ENCODE measurements around the gene MTX2. TPM values are rescaled to one million over a fixed set of nuclear protein-coding genes. Genes with fewer than 3 reads are reported as not detected.
A peak's percentile ranks its signal among the peaks of the same experiment; 100 is the strongest.

MTX2 gene
- 31.3 and 31.7 TPM in 2 replicates for total RNA-seq
- polyA plus RNA-seq, result 23.6 and 31.3 TPM in 2 replicates
- polyA plus RNA-seq (2011; cell fraction: cytosol; rRNA removed), result 44.8 and 47.0 TPM in 2 replicates
- 48.7 and 51.9 TPM in 2 replicates for polyA plus RNA-seq (2011; cell fraction: nucleus; rRNA removed)
- 42.9 and 54.2 TPM in 2 replicates for polyA plus RNA-seq (2012)
- polyA minus RNA-seq, result 12.6 and 16.6 TPM in 2 replicates
- 8.6 TPM for polyA minus RNA-seq (2011; cell fraction: cytosol; rRNA and poly(A)+ RNA removed)
- 8.6 and 37.7 TPM in 2 replicates for polyA minus RNA-seq (2011; cell fraction: nucleus; rRNA and poly(A)+ RNA removed)
- Bru-seq, nascent RNA, result percentile 86 among the genes with signal in this experiment
- BruChase-seq, experiment 1, labeled RNA remaining after a 6-hour chase, result percentile 80 among the genes with signal in this experiment
- BruChase-seq, experiment 2, labeled RNA remaining after a 2-hour chase, result percentile 90 among the genes with signal in this experiment
- long read RNA-seq, transcript MTX2-202 (11 exons, 1,592 nt), result minor isoform, 10 of 175 reads
- long read RNA-seq, transcript MTX2-201 (10 exons, 1,364 nt), result major isoform, 146 of 175 reads
- long read RNA-seq, partial matches to known transcripts, result 5 of 175 reads
- long read RNA-seq, other reads (novel, unspliced or antisense), result 14 of 175 reads

- peak within 1 kb of the TSS; percentile 91 for H2AFZ ChIP-seq (ENCODE audit: low read depth, low read length)
- BruUV-seq (replicated peaks), result TSS peak; percentile 45
- H3K4me3 ChIP-seq (replicated peaks in 1 of 3; ENCODE audit: insufficient read depth in 1 of 3, low read depth in 1 of 3, low read length in 3 of 3), result peak within 1 kb of the TSS; percentile 73 to 87 (median 77)
- no peaks in the 10 kb centered on the region for H3K9me1 ChIP-seq (replicated peaks; ENCODE audit: control insufficient read depth, extremely low read depth, insufficient read depth, low read length)
- dilution Hi-C loops (cut with MboI; ENCODE audit: extremely low pct_ligation_motif_present, low sequenced_read_pairs), result no loop called here
- CTCF ChIA-PET, result interaction anchor here (0.6 to 1.8 kb wide), 7 partner anchors 9 to 368 kb away, joined by 3 to 25 read pairs (median 3); no protein-coding TSS in a partner anchor
- H3K9me3 ChIP-seq (replicated peaks; ENCODE audit: control insufficient read depth, insufficient read depth, low read length), result no peaks in the 10 kb centered on the region
- intact Hi-C loops (cut with micrococcal nuclease), result loop anchor here (1.0 to 2.0 kb wide), 3 partner anchors 8 to 129 kb away; no protein-coding TSS in a partner anchor
- peaks cover 38% of the 10 kb centered on the region for H3K79me2 ChIP-seq (ENCODE audit: control insufficient read depth, insufficient read depth, low read length)
- POLR2A ChIA-PET, result interaction anchor here (1.0 kb wide), 1 partner anchor 373 kb away, joined by 13 read pairs; no protein-coding TSS in a partner anchor
- H3K9ac ChIP-seq (replicated peaks; ENCODE audit: extremely low read depth, insufficient read depth, low read length), result peak within 1 kb of the TSS; percentile 90
- peak within 1 kb of the TSS; percentile 79 for H3K4me2 ChIP-seq (ENCODE audit: insufficient read depth, low read length)
- peak; percentile 78 for DNase-seq (ENCODE audit: low read depth, low spot score)
- H3K27me3 ChIP-seq (ENCODE audit: control insufficient read depth in 2 of 2, insufficient read depth in 2 of 2, low read length in 2 of 2), result no peaks in the 10 kb centered on the region
- no peaks in the 10 kb centered on the region for H4K20me1 ChIP-seq (replicated peaks; ENCODE audit: control insufficient read depth, extremely low read depth, insufficient read depth, low read length)
- no peaks in the 10 kb centered on the region for H3K36me3 ChIP-seq (ENCODE audit: control insufficient read depth in 2 of 2, extremely low read depth in 1 of 2, insufficient read depth in 2 of 2, low read length in 2 of 2)
- no peak for TF ChIP-seq MAX (IDR thresholded peaks at IDR 0.05; ENCODE audit: insufficient read depth, insufficient read length)
- peak; percentile 88 for TF ChIP-seq POLR2A (IDR thresholded peaks at IDR 0.05; ENCODE audit: low read depth, low read length)
- peak; percentile 97 for TF ChIP-seq POLR2AphosphoS5 (IDR thresholded peaks at IDR 0.05; ENCODE audit: insufficient read depth, low read depth, low read length)
- peak in 1 of 2 donors; percentile 10 for TF ChIP-seq CTCF (IDR thresholded peaks at IDR 0.05; ENCODE audit: extremely low read depth in 1 of 2, insufficient read depth in 1 of 2, low read depth in 1 of 2, low read length in 2 of 2)
- H3K27ac ChIP-seq (ENCODE audit: insufficient read depth, low read depth, low read length), result peak within 1 kb of the TSS; percentile 77
- FAIRE-seq, result peak; percentile 26
- H3K4me1 ChIP-seq (ENCODE audit: control insufficient read depth, extremely low read depth, insufficient read depth, low read length), result peaks cover 8% of the 10 kb centered on the region
Observed at GRCh38 chr2:176269319-176270099, at the start of gene MTX2. MTX2 (plus strand) TSS chr2:176269442; CDS start chr2:176269630, 188 bp downstream.
